C4-2B (cell line): ENCODE data around the gene ADAM15.

Experiments
- ZFX ChIP-seq: fragments of 450-650 bp; IDR thresholded peaks from 2 replicates; pipeline ENCODE4 v1.6.1; 2017
- TF ChIP-seq, protein P1 (sequence below): fragments of 450-650 bp; conservative IDR thresholded peaks from 2 replicates; pipeline ENCODE4 v1.5.1; 2017; ENCODE audit warnings: mild to moderate bottlenecking

DNA sequence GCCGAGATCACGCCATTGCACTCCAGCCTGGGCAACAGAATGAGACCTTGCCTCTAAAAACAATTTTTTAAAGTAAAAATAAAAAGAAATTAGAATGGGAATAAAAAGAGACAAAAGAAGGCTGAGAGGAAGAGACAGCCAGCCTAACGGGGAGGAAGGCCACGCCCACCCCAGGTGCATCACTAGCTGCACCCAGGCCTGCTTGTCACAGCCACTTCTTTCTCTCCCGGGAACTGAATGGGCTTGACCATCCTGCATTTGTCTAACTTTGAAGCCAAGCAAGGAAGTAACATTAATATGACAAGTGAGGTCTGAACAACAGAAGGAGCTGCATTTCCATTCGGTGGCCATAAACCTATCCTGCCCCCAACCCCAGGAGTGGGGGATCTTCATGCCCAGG, 55.7 kb downstream of the ADAM15 start:
- TF ChIP-seq, protein P1, sequence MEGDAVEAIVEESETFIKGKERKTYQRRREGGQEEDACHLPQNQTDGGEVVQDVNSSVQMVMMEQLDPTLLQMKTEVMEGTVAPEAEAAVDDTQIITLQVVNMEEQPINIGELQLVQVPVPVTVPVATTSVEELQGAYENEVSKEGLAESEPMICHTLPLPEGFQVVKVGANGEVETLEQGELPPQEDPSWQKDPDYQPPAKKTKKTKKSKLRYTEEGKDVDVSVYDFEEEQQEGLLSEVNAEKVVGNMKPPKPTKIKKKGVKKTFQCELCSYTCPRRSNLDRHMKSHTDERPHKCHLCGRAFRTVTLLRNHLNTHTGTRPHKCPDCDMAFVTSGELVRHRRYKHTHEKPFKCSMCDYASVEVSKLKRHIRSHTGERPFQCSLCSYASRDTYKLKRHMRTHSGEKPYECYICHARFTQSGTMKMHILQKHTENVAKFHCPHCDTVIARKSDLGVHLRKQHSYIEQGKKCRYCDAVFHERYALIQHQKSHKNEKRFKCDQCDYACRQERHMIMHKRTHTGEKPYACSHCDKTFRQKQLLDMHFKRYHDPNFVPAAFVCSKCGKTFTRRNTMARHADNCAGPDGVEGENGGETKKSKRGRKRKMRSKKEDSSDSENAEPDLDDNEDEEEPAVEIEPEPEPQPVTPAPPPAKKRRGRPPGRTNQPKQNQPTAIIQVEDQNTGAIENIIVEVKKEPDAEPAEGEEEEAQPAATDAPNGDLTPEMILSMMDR, result no peak
- no peak for TF ChIP-seq ZFX
